Panc1 (cell line): Measurements from ENCODE around the gene OTOF. TPM values are rescaled to one million over a fixed set of nuclear protein-coding genes. Genes with fewer than 3 reads are reported as not detected.

Source experiments
- ATAC-seq: fragments of 200-7000 bp; cut with Tn5 transposase; 2 replicates; pipeline ENCODE4 v1.9.1; 2020; ENCODE audit warnings: mild to moderate bottlenecking, moderate library complexity
- BruUV-seq: library from RNA; stranded (reverse); fragments of 400-500 nt; replicated peaks from 2 replicates; lab custom pipeline; 2021; lab: Mats Ljungman, UMichigan
- CTCF ChIA-PET: fragments of 300-600 bp; sonication (Branson Sonifier 250); formaldehyde crosslinking; loops from one replicate; lab custom pipeline; 2022; ENCODE audit warnings: antibody characterized with exemption; lab: Charles Lee
- POLR2A ChIA-PET: fragments of 300-600 bp; sonication (Branson Sonifier 250); formaldehyde crosslinking; loops from one replicate; lab custom pipeline; 2022; ENCODE audit warnings: antibody characterized with exemption; lab: Charles Lee
- DNase-seq: peaks from one replicate; pipeline ENCODE4 v3.0.0-alpha.2; 2010; ENCODE audit warnings: low read depth, low spot score
- H3K27ac ChIP-seq: 2 replicates; pipeline ENCODE4 v1.5.1; 2011; ENCODE audit warnings: mild to moderate bottlenecking, low read length, inconsistent platforms
- H3K27me3 ChIP-seq: fragments of 200-500 bp; sonication (Bioruptor generic); 2 replicates; pipeline ENCODE4 v1.6.0; 2014; ENCODE audit warnings: low read length, inconsistent platforms; ENCODE audit not compliant: control insufficient read depth, insufficient read depth
- H3K36me3 ChIP-seq: fragments of 200-500 bp; sonication (Bioruptor generic); 2 replicates; pipeline ENCODE4 v1.5.1; 2014; ENCODE audit warnings: inconsistent platforms, mild to moderate bottlenecking, low read length, moderate library complexity; ENCODE audit not compliant: control insufficient read depth, insufficient read depth
- H3K4me1 ChIP-seq: 2 replicates; pipeline ENCODE4 v1.5.1; 2011; ENCODE audit warnings: inconsistent platforms, mild to moderate bottlenecking, low read length, moderate library complexity; ENCODE audit not compliant: control insufficient read depth, insufficient read depth
- H3K4me3 ChIP-seq, 2 experiments: 2 replicates each; pipeline ENCODE4 v1.5.1; 2011 to 2012; ENCODE audit warnings: low read depth in 2 of 2, low read length in 2 of 2, mild to moderate bottlenecking in 2 of 2, inconsistent platforms in 1 of 2, moderate library complexity in 1 of 2
- H3K9me3 ChIP-seq: fragments of 200-500 bp; sonication (Bioruptor generic); 2 replicates; pipeline ENCODE4 v1.5.1; 2014; ENCODE audit warnings: low read depth, mild to moderate bottlenecking, inconsistent platforms, low read length, moderate library complexity; ENCODE audit not compliant: control insufficient read depth, insufficient read depth
- CTCF ChIP-seq: fragments of 450-650 bp; IDR thresholded peaks from 2 replicates; pipeline ENCODE4 v1.5.1; 2017; ENCODE audit warnings: mild to moderate bottlenecking
- POLR2AphosphoS5 ChIP-seq: IDR thresholded peaks from 2 replicates; pipeline ENCODE4 v1.6.1; 2012; ENCODE audit warnings: mild to moderate bottlenecking, low read depth, low read length, moderate library complexity
- REST ChIP-seq, 2 experiments: IDR thresholded peaks; 2 replicates each; pipeline ENCODE4 v1.6.1; 2011 to 2012; ENCODE audit warnings: low read depth in 2 of 2, control low read depth in 1 of 2, low read length in 1 of 2, mild to moderate bottlenecking in 1 of 2, moderate library complexity in 1 of 2; ENCODE audit not compliant: insufficient read depth in 1 of 2
- SIN3A ChIP-seq: IDR thresholded peaks from 2 replicates; pipeline ENCODE4 v1.6.1; 2012; ENCODE audit warnings: low read depth, mild to moderate bottlenecking, low read length, moderate library complexity, borderline replicate concordance; ENCODE audit not compliant: insufficient read depth
- TCF7L2 ChIP-seq: IDR thresholded peaks from 2 replicates; pipeline ENCODE4 v1.6.1; 2011; ENCODE audit warnings: mild to moderate bottlenecking, low read depth, low read length, inconsistent platforms
- in situ Hi-C: cut with HindIII; loops from 2 replicates; pipeline ENCODE4 v1.10.0; 2016; ENCODE audit warnings: low sequenced_read_pairs, low pct_unique_long_range_greater_than_20kb
- intact Hi-C: fragments of 100-400 bp; cut with micrococcal nuclease; formaldehyde crosslinking; loops from one replicate; pipeline ENCODE4 v1.10.0; 2022; ENCODE audit not compliant: unreplicated experiment
- total RNA-seq: library from RNA; stranded (reverse); gene quantifications from one replicate; pipeline ENCODE4 v1.2.1, GENCODE V29; 2021; ENCODE audit not compliant: unreplicated experiment

Gene OTOF
- total RNA-seq, 1 experiment from 2014 or later, result 0.41 TPM

- H3K36me3 ChIP-seq, result no peaks in the 10 kb centered on the region
- intact Hi-C loops (no loop called here), in situ Hi-C loops (no loop called here)
- H3K4me3 ChIP-seq, result no peak overlapping the region
- DNase-seq (no peak), ATAC-seq (no peak)
- no peaks in the 10 kb centered on the region for H3K4me1 ChIP-seq
- H3K27me3 ChIP-seq, result peaks cover 8% of the 10 kb centered on the region
- TF ChIP-seq CTCF (no peak), TCF7L2 (no peak), SIN3A (no peak), REST (IDR thresholded peaks at IDR 0.05; ENCODE audit: insufficient read depth in 1 of 2, low read depth in 2 of 2, low read length in 1 of 2) (no peak), POLR2AphosphoS5 (no peak)
- no peaks in the 10 kb centered on the region for H3K9me3 ChIP-seq
- no peak overlapping the region for H3K27ac ChIP-seq
- BruUV-seq, result no TSS peak
- CTCF ChIA-PET, result no interaction called here
- POLR2A ChIA-PET, result no interaction called here
These were observed 38.3 kb upstream of the OTOF start for GRCh38 chr2:26516246-26516645.

- no peaks in the 10 kb centered on the region for H3K9me3 ChIP-seq
- intact Hi-C loops (no loop called here), in situ Hi-C loops (no loop called here)
- BruUV-seq, result no TSS peak
- no peak for ATAC-seq
- no peak overlapping the region for H3K27ac ChIP-seq
- POLR2A ChIA-PET, result no interaction called here
- no peaks in the 10 kb centered on the region for H3K36me3 ChIP-seq
- CTCF ChIA-PET, result no interaction called here
- TF ChIP-seq SIN3A, result no peak
- TF ChIP-seq REST (IDR thresholded peaks at IDR 0.05; ENCODE audit: insufficient read depth in 1 of 2, low read depth in 2 of 2, low read length in 1 of 2), result no peak
- no peak for TF ChIP-seq CTCF
- TF ChIP-seq POLR2AphosphoS5, result no peak
- TF ChIP-seq TCF7L2, result no peak
- no peak for DNase-seq
- H3K27me3 ChIP-seq, result peaks cover 7% of the 10 kb centered on the region
- H3K4me1 ChIP-seq, result no peaks in the 10 kb centered on the region
- H3K4me3 ChIP-seq, result no peak overlapping the region
These were observed 37.8 kb upstream of the OTOF start for GRCh38 chr2:26515771-26516170.
